GM10248 (cell line): ENCODE measurements around the gene VRK3.
"Not testable (repeated sequence)": the region's sequence is repeated elsewhere in the genome, so short reads cannot be mapped to it uniquely, and the experiment has no call there.

ENCODE experiments used
- CTCF ChIA-PET: fragments of 300-600 bp; sonication (Branson Sonifier 250); formaldehyde crosslinking; extraction: SDS; loops from one replicate; lab custom pipeline; 2021; ENCODE audit warnings: antibody characterized with exemption; lab: Yijun Ruan, JAX
- POLR2A ChIA-PET: fragments of 350-650 bp; sonication (Branson Sonifier 250); formaldehyde crosslinking; extraction: SDS; loops from one replicate; lab custom pipeline; 2020; ENCODE audit warnings: antibody characterized with exemption; lab: Yijun Ruan, JAX
- DNase-seq: peaks from one replicate; pipeline ENCODE4 v3.0.0; 2012; ENCODE audit errors: extremely low spot score
- CTCF ChIP-seq: IDR thresholded peaks from 2 replicates; pipeline ENCODE4 v1.5.1; 2012; ENCODE audit warnings: mild to moderate bottlenecking, low read depth; ENCODE audit errors: extremely low read depth, missing control alignments, control extremely low read depth

The VRK3 gene

DNA sequence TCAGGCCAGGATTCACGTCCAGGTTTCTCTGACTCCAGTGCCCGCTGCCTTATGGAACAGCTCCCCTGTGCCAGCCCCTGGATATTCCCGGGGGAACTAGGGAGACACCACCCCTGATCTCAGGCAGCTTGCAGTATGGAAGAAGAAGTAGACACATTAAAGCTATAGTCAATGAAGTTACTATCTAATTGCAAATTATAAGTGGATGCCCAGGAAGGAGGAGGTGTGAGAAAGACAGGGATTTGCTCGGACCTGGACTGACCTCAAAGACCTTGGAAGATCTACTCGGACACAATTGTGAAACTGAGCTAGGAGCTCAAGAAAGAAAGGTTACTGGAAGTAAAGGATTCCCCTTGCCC, 74.6 kb downstream of the VRK3 start:
- no peak for DNase-seq
- POLR2A ChIA-PET, result no interaction called here
- no peak for TF ChIP-seq CTCF
- CTCF ChIA-PET, result interaction anchor here (1.3 to 2.3 kb wide), 3 partner anchors 12 to 185 kb away, joined by 3 to 9 read pairs (median 6); no protein-coding TSS in a partner anchor

DNA sequence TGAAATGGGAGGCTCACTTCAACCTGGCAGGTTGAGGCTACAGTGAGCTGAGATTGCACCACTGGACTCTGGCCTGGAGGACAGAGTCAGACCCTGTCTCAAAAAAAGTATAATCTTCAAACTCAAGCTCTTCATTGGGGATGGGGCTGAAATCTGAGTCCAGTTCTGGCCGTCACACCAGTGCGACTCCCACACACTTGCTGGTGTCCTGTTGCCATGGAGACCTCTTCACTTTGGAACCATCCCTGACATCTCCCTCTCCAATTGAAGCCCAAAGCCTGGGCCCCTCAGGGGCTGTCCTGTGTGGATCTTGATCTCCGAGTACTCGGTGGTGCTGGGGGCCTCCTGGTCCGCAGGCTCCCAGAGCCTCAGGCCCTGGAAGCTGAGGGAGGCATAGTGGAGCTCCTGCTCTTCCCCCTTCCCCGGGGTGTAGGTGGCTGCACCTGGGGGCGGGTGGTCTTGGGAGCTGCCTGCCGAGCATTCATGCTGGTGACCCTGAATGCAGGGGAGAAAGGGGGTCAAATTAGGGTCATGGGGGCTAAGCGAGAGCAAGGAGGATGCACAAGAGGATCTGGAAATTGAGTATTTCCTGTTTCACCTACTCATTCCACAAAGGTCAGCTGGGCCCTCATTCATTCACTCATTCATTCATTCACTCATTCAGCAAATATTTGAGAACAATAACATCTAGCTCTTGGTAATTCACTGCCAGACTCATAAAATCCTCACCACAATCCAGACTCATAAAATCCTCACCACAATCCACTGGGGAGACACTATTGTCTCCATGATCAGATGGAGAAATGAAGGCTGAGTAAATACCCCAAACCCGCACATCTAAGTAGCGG, 75.2 kb downstream of the VRK3 start:
- CTCF ChIA-PET, result interaction anchor here (1.1 to 2.3 kb wide), 4 partner anchors 12 to 186 kb away, joined by 3 to 9 read pairs (median 4); no protein-coding TSS in a partner anchor
- POLR2A ChIA-PET, result no interaction called here
- DNase-seq, result no peak
- TF ChIP-seq CTCF, result no peak

DNA sequence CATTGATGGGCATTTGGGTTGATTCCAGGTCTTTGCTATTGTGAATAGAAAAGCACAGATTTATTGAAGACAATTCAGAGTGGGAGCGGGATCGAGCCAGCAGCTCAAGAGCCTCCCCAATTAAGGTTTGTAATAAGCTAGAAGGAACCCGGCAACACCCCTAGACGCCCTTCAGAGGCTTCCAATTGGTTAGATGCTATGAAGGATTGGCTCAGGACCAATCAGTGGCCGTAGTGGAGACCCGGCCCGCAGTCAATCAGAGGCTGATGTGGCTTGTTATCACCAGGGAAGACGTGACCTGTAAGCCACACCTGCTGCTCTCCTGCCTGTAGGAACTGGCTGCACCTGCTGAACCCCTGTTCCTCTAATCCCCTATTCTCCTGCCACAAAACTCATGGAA, 78.8 kb downstream of the VRK3 start:
- no peak for DNase-seq
- CTCF ChIA-PET, result interaction anchor here (1.9 kb wide), 1 partner anchor 8 kb away, joined by 5 read pairs; no protein-coding TSS in a partner anchor
- POLR2A ChIA-PET, result no interaction called here
- TF ChIP-seq CTCF, result no peak

DNA sequence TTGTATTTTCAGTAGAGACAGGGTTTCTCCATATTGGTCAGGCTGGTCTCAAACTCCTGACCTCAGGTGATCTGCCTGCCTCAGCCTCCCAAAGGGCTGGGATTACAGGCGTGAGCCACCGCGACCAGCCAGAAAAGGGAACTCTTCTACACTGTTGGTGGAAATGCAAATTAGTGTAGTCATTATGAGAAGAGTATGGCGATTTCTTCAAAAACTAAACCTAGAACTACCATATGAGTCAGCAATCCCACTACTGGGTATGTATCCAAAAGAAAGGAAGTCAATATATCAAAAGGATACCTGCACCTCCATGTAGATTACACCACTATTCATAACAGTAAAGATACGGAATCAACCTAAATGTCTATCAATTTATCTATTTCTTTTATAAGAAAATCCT, 80.6 kb downstream of the VRK3 start:
- CTCF ChIA-PET, POLR2A ChIA-PET, DNase-seq: not testable (repeated sequence)

GRCh38 chr19:49940482-49940791, 84.7 kb downstream of the VRK3 start:
- POLR2A ChIA-PET, result no interaction called here
- CTCF ChIA-PET, result interaction anchor here (0.6 to 4.1 kb wide), 2 partner anchors 44 to 196 kb away, joined by 3 to 29 read pairs; no protein-coding TSS in a partner anchor
- no peak for TF ChIP-seq CTCF
- DNase-seq, result no peak

DNA sequence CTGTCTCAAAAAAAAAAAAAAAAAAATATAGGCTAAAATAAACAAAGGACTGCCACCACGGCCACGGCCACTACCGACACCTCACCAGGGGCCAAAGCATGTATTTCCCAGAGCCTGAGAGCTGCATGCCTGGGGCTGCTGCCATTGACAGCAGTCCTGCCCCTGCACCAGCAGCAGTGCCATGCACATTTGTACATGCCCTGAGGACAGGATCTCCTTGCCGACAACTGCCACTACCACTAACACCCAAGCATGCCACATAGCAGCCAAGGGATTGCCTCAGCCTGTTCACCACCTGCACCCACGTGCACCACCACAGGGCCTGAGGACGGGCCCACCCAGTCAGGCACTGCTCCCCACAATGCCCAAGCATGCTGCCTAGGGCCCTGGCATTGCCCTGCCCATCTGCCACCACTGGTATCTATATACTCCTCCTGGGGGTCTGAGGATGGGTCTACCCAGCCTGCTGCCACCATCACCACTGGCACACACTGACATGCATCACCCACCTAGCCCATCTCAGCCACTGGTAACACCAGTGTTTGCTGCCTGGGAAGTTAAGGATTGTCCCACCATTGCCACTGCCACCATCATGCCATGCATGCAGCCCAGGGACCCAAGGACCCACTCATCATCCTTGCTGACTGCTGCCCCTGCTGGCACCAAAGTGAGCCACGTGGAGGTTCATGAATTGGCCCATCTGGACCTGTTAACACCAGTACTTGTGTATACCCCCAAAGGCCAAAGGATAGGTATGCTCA, 85.3 kb downstream of the VRK3 start:
- DNase-seq, result no peak
- ChIA-PET CTCF (interaction anchor here (1.2 to 4.1 kb wide), 3 partner anchors 40 to 196 kb away, joined by 10 to 29 read pairs (median 11); no protein-coding TSS in a partner anchor), POLR2A (no interaction called here)
- no peak for TF ChIP-seq CTCF

DNA sequence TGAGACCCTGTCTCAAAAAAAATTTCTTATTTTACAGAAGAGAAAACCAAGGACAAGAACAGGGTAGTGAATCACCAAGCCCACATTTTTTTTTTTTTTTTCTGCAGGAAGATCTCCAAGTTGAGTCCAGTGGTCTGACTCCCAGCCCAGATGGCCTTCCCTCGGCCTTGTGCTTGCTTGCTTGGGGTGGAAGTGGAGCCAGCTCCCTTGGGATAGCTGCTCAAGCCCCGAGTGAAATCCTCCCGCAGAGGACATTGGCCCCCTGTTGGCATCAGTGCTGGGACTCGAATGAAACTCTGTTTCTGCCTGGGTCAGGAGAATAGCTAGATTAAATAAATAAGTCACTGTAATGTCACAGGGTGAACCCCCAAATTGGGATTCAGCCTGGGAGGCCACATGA, 86.5 kb downstream of the VRK3 start:
- DNase-seq, result no peak
- ChIA-PET CTCF (interaction anchor here (1.1 to 4.1 kb wide), 10 partner anchors 8 to 197 kb away, joined by 3 to 29 read pairs (median 7); partner anchors contain the start of gene ATF5), POLR2A (interaction anchor here (0.7 kb wide), 1 partner anchor 521 kb away, joined by 4 read pairs; no protein-coding TSS in a partner anchor)
- TF ChIP-seq CTCF, result no peak
